ENCODE data around the gene TRIM33.

DNA sequence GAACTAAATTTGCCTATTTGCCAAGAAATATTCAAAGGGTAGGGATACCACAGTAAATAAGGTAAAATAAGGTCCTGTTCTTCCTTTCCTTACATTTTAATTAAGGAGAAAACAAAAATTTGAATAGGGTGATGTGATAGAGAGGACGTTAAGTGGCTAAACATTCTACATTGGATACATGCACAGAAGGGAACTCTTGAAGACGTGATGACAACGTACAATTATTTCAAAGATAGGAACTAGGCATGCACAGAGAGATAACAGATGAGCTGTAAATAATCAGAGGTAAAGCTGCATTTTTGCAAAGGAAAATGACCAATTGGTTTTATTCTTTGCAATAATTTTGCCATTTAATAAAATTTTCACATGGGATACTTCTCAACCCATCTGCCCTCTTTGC lies 69.7 kb downstream of the TRIM33 start:
- no peak for TF ChIP-seq EZH2 (IDR thresholded peaks at IDR 0.05; ENCODE audit: borderline replicate concordance)
- TF ChIP-seq, protein P1, sequence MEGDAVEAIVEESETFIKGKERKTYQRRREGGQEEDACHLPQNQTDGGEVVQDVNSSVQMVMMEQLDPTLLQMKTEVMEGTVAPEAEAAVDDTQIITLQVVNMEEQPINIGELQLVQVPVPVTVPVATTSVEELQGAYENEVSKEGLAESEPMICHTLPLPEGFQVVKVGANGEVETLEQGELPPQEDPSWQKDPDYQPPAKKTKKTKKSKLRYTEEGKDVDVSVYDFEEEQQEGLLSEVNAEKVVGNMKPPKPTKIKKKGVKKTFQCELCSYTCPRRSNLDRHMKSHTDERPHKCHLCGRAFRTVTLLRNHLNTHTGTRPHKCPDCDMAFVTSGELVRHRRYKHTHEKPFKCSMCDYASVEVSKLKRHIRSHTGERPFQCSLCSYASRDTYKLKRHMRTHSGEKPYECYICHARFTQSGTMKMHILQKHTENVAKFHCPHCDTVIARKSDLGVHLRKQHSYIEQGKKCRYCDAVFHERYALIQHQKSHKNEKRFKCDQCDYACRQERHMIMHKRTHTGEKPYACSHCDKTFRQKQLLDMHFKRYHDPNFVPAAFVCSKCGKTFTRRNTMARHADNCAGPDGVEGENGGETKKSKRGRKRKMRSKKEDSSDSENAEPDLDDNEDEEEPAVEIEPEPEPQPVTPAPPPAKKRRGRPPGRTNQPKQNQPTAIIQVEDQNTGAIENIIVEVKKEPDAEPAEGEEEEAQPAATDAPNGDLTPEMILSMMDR (IDR thresholded peaks at IDR 0.05; ENCODE audit: poor library complexity): no peak
- no peak for TF ChIP-seq EZH2phosphoT487 (IDR thresholded peaks at IDR 0.05; ENCODE audit: low read depth, severe bottlenecking, unreplicated experiment)
